G401.6 (cell line): ENCODE measurements around the gene FBXO8.
"Not testable (repeated sequence)": the region's sequence is repeated elsewhere in the genome, so short reads cannot be mapped to it uniquely, and the experiment has no call there.

Source experiments
- FAIRE-seq: peaks from 2 replicates; lab custom pipeline; 2012; peaks lifted over from hg19 to GRCh38; lab: Jason Lieb, UNC

The FBXO8 gene

DNA sequence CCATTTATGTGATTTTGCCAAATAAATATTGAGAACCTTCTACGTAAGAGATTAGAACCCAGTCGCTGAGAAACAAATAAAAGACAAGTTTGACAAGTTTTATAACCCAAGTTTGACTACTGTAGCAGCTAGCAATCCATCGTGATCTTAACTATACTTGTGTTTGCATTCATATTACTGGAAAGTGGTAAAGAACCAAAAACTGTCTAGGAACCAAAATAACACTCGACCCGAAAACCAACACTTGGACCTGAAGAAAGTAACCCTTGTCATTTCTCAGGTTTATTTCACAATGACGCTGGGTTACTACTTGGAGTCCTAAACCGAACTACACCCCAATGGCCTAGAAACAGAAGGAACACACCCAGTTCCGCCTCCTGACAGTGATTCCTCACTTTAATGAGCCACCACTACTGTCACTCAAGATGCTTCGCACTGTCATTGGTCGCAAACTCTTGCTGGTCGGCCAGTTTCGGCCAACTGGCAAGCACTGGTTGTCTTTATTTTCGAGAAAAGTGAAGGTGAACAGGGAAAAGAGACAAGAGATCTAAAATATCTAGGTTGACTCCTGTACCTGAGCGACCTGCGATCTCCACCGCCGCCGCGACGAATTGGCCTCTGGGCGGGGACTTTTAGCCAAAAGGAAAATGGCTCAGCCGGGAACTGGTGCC is 496 bp downstream of the FBXO8 start:
- FAIRE-seq, result peak; percentile 98

DNA sequence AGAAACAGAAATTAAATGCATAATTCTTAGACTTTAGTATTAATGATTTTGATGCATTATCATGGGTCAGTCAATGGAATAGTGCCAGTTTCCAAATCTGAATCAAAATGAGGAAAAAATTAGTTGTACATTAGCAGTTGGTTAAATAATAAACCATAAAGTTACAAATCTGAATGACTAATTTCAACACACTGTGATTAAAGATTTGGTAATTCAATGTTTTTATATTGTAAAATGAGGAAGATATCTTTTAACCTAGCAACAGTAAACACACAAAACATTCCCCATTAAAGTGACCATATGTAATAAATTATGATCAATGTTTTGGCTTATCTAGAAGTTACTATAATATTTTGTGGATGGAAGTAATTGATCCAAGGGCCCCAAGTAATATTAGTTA is 1.6 kb downstream of the FBXO8 start:
- FAIRE-seq, result no peak

DNA sequence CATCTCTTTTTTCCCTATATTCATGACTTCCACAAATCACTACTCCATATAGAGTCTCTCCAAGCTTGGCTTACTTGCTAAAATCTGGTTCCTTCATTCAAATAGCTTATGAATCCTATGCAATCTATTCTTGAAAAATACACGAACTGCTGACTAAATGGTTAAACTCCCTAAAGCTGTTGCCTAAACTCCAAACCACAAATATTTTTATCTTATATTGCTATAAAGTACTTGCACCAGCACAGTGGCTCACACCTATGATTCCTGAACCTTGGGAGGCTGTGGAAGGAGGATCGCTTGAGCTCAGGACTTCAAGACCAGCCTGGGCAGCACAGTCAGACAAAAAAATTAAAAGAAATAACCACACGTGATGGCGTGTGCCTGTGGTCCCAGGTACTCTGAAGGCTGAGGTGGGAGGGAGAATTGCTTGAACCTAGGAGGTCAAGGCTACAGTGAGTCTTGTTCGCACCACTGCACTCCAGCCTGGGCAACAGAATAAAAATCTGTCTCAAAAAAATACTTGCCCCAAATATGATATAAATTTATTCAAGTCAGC is 2.2 kb downstream of the FBXO8 start:
- no peak for FAIRE-seq

DNA sequence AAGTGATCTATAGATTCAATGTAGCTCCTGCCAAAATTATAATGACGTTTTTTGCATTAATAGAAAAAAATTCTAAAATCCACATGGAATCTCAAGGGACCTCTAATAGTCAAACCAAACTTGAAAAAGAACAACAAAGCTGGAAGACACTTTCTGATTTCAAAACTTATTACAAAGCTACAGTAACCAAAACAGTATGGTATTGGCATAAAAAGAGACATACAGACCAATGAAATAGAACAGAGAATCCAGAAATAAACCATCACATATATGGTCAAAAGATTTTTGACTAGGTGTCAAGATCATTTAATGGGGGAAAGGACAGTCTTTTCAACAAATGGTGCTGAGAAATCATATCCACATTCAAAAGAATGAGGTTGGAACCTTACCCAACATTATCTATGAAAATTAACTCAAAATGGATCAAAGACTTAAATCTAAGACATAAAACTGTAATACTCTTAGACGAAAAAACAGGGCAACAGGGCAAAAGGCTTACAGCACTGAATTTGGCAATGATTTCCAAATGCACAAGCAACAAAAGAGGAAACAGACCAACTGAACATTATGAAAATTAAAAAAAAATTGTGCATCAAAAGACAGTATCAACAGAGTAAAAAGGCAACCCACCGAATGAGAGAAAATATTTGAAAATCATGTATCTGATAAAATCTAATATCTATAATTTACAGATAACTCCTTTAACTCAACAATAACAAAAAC is 3.9 kb downstream of the FBXO8 start:
- no peak for FAIRE-seq

DNA sequence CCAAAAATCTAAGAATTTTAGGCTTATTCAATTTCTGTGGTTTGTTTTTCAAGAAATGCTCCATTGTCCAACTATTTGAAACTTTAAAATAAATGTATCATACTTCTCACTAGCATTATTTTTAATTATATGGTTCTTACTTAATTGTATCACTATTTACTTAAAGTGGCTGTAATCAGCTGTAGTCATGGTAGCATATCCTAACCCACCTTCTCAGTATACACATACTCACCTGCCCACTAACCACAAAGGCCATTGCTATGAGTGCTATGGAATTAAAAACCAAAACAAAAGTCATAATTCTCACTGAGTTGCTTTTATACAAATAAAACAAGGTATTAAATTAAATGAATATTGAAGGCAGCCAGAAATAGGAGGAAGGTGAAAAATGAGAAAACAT is 5.0 kb downstream of the FBXO8 start:
- FAIRE-seq, result no peak

DNA sequence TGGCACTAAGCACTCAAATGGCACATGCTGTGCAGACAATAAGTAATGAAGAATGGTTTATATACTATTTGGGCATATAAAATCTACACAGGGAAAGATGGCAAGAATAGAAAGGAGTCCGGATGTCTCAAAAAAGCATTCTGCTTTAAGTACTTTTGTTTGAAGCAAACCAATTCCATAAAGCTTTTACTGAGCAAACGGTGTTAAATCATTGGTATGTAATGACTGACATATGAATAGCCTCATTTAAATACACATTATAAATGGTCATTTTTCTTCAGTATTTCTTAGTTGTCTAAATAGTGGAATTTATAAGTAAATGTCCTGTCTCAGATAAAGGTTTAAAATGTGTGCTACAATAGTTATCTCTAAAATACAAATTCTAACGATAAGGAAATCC is 6.0 kb downstream of the FBXO8 start:
- no peak for FAIRE-seq

DNA sequence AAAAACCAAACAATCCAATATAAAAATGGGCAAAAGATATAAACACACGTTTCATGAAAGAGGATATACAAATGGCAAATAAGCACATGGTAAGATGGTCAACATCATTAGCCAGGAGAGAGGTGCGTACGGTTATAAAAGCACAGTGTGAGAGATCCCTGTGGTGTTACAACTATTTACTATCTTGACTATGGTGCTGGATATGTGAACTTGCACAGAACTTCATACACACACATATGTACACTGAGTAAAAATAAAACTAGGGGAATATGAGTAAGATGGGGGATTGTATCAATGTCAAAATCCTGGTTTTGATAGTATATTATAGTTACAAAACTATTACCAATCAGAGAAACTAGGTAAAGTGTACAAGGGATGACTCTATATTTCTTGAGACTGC is 8.4 kb downstream of the FBXO8 start:
- FAIRE-seq, result no peak

DNA sequence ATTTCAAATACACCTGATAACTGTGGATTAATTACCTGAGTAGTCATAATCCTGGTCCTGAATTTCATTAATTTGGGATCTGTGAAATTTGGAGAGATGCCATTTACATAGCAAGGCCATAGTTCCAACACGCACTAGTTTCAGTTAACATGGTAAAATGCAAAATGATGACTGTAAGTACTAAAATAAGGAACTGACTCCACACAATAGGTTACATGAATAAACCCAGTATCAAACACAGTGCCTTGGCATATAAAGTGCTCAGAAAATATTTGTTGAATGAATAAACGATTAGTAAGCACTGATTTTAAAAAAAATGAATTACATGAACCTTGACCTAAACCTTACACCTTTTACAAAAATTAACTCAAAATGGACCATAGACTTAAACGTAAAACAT is 9.0 kb downstream of the FBXO8 start:
- no peak for FAIRE-seq

DNA sequence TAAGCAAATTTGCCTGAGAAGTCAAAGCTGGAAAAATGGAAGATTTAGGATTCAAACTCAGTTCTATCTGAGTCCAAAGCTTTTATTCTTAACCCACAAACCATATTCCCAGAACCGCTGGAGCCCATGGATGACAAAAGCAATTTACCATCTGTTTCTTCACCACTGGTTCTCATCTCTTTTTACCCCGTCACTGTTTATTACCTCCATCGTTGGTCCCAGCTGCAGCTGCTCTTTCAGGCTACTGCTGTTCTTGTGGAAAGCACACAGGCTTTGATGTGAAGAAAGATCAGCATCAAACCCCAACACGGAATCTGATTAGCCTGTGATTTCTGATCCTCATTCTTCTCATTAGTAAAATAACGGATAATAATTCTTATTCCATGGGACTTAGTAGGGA is 9.5 kb downstream of the FBXO8 start:
- FAIRE-seq, result no peak

DNA sequence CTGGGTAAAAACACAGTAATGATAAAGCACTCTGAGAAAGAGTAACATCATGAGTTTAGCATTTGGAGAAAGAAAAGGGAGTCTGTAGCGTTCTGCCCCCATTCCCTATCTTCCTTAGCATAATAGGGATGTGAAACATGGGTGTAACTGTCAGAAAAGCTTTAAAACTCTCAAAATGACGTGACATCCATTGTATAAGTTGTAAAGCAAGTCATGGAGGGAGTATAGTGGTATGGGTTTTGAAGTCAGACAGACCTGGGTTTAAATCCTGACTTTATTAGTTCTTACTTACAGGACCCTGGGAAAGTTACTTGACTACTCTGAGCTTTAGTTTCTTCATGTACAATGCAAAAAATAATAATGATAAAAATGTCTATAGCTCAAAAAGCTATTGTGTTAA is 17.1 kb downstream of the FBXO8 start:
- no peak for FAIRE-seq

DNA sequence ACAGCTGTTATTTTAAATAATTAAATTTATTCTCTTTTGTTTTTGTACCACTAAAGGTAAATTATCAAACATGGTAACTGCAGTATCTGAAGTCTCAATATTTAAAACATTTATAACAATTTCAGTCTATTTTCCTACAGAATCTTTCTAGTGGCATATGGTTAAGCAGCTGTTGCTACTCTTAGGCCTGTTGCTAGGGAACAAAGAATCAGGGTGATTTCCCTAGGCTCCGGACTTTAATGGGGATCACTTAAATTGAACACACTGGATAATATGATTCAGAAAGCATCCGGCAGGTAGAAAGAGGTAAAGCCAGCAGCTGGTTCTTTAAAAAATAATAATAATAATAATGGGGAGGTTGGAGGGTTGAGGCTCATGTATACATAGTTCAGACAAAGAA is 17.6 kb downstream of the FBXO8 start:
- no peak for FAIRE-seq

DNA sequence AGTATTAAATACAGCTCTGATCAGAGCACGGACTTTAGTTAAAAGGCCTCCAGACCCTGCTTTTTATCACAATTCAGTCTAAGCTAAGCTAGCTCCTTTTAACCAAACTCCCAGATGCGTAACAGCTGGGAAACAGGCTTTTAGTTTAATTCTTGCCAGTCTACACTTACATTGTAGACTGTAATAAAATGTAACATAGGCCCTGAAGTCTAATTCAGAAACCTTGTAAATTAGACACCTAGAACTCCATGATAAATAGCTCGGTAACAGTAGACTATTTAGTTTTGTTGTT is 20.1 kb downstream of the FBXO8 start:
- no peak for FAIRE-seq

DNA sequence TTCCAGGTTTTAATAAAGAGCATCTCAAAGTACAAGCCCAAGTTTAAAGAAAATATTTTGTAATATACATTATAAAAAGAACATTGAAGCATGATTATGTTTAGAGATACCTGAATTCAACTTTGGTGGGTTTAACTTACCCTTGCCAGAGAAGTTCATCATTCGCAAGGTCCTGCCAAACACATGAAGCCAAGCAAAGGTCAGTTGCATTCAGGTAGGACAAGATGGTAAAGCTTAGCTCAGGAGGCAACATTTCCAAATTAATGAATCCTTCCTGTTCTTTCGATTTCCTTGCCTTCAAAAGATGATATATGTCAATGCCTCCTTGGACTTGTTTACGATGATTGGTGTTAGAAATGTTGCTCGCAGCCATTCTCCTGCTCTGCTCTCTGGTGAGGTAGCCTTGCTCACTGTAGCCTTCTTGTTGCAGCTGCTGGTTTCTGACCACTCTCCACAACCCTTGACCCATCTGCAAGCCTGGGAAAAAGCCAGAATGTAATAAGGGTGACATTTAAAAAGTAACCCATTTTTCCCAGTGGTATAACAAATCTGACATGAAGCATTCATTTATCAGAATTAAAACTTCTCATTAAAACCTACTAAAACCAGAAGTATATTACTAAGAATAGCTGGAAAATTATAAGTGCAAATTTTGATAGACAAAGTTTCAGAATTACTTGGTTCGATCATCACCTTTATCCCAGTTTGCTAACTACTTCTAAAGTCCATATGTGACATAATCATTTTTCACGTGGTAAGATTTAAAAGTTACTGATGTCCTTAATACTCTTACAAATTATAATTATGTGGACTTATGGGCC is 20.6 kb downstream of the FBXO8 start:
- no peak for FAIRE-seq

DNA sequence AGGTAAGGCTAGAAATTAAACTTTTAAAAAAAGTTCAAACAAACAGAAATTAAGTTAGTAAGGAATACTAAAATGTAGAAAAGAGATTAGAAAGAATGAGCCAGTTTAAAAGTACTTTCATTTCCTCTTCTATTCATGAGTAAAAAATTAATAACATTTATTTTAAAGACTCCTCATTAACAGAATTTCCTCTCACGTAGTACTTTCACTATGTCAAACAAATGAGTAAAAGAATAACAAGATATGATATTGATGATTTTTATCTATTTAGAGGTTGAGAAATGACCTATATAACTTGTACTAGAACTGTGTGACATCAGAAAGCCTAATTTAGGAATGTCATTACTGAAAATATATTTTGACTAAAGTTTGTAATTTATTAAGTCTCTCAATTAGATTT is 22.0 kb downstream of the FBXO8 start:
- not testable (repeated sequence) for FAIRE-seq

DNA sequence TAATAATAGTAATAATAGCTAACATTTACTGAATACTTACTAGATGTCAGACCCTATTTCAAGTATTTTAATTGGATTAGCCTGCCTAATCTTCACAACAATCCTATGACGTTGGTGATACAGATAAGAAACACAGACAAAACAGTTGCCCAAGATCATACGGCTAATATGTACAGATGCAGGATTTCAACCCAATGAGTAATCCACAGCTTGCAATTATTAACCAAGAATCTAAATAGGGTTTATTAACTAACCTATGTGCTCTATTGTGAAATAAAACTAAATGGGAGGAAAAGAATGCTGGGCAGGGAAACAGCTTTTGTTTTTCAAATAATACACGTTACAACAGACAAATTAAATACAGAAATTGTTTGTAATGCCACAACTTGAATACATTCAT is 23.4 kb downstream of the FBXO8 start:
- FAIRE-seq, result no peak

DNA sequence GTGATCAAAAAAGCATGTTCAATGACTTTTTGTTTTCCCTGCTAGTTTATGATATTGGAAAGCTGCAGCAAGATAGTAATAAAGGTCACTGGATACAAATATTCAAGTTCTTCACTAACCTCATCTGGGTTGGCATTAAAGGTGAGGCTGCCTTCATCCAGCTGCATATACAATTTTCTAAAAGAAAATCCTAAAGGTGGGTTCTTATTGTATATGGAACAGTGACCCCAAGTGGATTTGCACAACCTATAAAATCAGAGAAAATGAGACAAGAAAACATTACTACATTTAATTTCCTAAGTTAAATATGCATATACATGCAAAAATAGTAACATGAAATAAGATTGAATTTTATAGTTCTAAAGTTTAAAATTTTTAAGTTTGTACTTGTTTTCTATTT is 23.9 kb downstream of the FBXO8 start:
- FAIRE-seq, result no peak

DNA sequence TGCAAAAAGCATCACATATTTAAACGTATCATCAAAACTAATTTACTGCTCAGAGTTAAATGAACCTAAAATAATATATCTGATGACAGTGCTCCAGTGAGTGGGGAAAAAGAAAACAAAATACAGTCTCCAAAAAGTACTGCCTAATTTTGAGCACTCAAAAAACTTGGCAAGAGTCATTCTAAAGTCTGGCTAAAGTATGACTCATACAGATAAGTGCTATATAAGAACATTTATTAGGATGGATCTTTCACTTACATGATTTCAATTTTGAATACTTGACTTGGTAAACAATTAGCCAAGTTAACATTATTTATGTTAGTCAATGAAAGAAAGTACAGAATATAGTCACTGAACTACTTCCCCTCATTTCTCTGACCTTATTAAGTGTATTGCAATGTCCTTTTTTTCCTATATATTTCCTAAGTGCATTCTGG is 27.2 kb downstream of the FBXO8 start:
- peak; percentile 61 for FAIRE-seq

DNA sequence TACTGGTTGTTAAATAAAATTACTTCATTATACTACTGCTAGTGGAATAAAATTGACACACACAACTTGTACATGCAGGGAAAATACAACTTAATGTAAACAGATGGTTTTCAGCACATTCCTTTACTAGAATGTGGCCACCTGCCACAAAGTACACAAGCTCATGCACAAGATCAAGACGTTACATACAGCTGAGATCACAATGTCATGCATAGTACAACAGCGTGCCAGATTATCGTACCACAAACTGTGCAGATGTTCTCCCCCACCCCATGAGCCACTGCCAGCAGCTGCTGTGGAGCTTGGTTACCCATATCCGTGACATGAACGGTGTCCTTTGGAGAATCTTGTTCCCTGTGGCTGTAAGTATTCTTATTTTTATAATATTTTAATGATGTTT is 27.7 kb downstream of the FBXO8 start:
- FAIRE-seq, result no peak

DNA sequence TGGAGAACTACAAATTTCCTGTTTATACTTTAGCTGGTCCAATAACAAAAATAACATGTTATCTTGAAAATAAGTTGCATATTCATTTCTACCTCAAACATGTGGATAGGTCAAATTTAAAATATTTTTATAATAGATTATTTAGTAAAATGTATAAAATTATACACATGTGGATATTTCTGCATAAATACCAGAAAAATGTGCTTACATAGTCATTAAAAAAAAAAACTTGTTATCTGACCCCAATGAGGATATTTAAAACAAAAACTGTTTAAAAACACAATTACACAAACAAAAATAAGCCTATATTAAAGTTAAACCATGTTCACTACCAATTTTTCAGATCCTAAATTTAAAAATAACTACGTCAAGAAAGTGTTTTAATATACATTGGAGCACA is 28.1 kb downstream of the FBXO8 start:
- FAIRE-seq, result peak; percentile 59

DNA sequence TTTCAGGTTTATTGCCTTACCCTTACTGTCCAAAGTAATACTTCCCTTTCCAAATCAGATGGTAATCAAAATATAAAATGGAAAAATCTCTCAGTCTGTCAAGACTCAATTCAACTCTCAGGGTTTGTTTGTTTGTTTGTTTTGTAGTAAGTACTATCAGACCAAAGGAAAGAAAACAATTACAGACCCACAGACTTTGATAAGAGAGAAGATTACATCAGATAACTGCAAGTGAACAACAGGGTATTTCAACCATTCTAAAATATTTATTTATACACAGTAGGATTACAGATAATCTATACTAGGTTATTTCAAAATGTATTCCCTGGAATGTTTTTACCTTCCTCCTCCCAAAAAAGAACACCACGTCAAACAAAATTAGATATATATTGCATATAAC is 28.9 kb downstream of the FBXO8 start:
- peak; percentile 23 for FAIRE-seq

DNA sequence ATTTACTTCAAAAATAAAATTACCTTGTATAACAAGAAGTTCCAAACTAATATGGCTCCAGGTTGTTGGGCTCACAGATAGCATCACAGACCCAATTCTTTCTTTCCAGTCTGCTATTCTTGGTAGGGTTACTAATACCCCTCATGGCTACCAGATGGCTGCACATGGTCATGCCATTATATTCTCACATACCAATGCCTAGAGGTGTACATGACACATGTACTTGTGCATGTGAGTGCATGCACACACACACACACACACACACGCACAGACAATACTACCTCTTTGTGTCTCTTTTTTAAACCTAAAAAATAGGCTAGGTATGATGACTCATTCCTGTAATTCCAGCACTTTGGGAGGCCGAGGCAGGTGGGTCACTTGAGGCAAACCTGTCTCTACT is 31.1 kb downstream of the FBXO8 start:
- no peak for FAIRE-seq

DNA sequence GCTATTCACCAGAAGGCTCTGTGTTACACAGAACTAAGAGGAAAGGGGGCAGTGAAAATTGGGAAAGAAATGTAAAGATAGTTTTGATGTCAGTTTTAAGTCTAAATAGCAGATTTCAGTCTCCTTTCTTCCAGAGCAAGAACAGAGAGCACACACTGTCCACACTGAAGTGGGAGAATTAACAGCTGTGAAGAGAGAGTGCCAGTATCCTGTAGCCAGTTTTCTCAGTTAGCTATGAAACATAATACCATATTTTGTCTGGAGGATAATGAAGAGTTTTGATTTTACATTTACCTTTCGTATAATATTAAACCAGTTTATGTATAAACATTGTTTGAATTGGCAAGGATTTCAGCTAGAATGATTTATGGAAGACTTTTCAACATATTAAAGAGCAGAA is 35.1 kb downstream of the FBXO8 start:
- FAIRE-seq, result no peak

DNA sequence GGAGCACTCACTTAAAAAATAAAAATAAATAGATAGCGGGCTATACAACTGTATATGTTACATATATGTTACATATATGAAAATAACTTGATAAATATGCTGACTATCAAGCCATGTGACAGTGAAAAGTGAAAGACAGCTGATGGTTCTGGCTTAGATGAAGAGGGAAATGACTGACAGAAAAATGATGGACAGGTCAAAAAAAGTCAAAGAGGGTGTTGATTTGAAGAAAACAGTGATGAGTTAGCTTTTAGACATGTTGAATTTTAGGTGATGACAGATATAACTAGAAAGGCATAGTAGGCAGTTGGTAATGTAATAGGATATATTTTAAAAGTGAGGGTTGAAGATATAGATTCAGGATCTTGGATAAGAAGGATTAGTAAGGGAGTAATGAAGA is 37.8 kb downstream of the FBXO8 start:
- FAIRE-seq, result no peak
